ENCODE data around the gene UBP1. TPM values are rescaled to one million over a fixed set of nuclear protein-coding genes. Genes with fewer than 3 reads are reported as not detected.

Gene UBP1
- polyA plus RNA-seq, 1 of the 3 experiments (the other 2 are of a cell fraction), result 45.5 TPM

- Histone ChIP-seq H3K9ac (no peak overlapping the region), H3K27me3 (ENCODE audit: insufficient read depth) (no peaks in the 10 kb centered on the region), H3K79me2 (ENCODE audit: insufficient read depth) (peaks cover 27% of the 10 kb centered on the region), H2AFZ (ENCODE audit: low read depth) (no peak overlapping the region), H3K4me2 (no peak overlapping the region), H3F3A (replicated peaks; ENCODE audit: insufficient read depth) (peaks cover 50% of the 10 kb centered on the region), H3K27ac (ENCODE audit: low read depth in 2 of 2, low read length in 1 of 2) (peak overlapping the region; percentile 62 to 95), H3K9me3 (no peaks in the 10 kb centered on the region), H3K36me3 (replicated peaks in 1 of 2; ENCODE audit: control insufficient read depth in 1 of 2, insufficient read depth in 2 of 2, low read length in 1 of 2) (peaks cover 79 to 94% of the 10 kb centered on the region in 2 experiments), H3K4me1 (ENCODE audit: control insufficient read depth in 1 of 2, insufficient read depth in 2 of 2, low read depth in 1 of 2, low read length in 1 of 2) (peaks cover 10 to 34% of the 10 kb centered on the region in 2 experiments), H4K20me1 (ENCODE audit: insufficient read depth) (no peaks in the 10 kb centered on the region), H3K4me3 (ENCODE audit: low read depth in 2 of 2, low read length in 1 of 2) (no peak overlapping the region), H3K9me2 (no peaks in the 10 kb centered on the region)
- POLR2A ChIA-PET, result interaction anchor here (0.8 to 1.0 kb wide), 2 partner anchors 21 to 263 kb away, joined by 3 to 4 read pairs; no protein-coding TSS in a partner anchor
- peak; percentile 65 for DNase-seq
- 72% methylated on average over 1 of the region's 1 CpG for WGBS (ENCODE audit: low lambda C conversion rate)
- TF ChIP-seq EP300 (IDR thresholded peaks at IDR 0.05; ENCODE audit: borderline replicate concordance in 1 of 2, low read depth in 1 of 2, low read length in 1 of 2), result peak in 1 of 2 experiments; percentile 81; a peak in 2 of 4 replicates
- no peak for TF ChIP-seq JUND (IDR thresholded peaks at IDR 0.05)
- TF ChIP-seq CHD2 (IDR thresholded peaks at IDR 0.05; ENCODE audit: low read length, partially characterized antibody), result peak; percentile 81
- peak; percentile 52; the same call in 1 of the 2 replicates for TF ChIP-seq FOXJ3 (CRISPR knock-in tag; IDR thresholded peaks at IDR 0.05)
- TF ChIP-seq RFX5 (IDR thresholded peaks at IDR 0.05; ENCODE audit: low read length), result 0 out of 2 replicates have a peak, but pooled peaks have one; percentile 34
- TF ChIP-seq YY1 (IDR thresholded peaks at IDR 0.05; ENCODE audit: low read depth), result no peak
- TF ChIP-seq TCF12 (IDR thresholded peaks at IDR 0.05), result peak; percentile 55
- TF ChIP-seq RAD21 (IDR thresholded peaks at IDR 0.05; ENCODE audit: low read length), result no peak
- TF ChIP-seq FOSL2 (IDR thresholded peaks at IDR 0.05; ENCODE audit: borderline replicate concordance, low read depth), result no peak
- no peak for TF ChIP-seq EZH2phosphoT487 (IDR thresholded peaks at IDR 0.05; ENCODE audit: borderline replicate concordance, low read depth)
- TF ChIP-seq POLR2AphosphoS5 (IDR thresholded peaks at IDR 0.05; ENCODE audit: low read depth, low read length), result peak; percentile 28; the same call in 1 of the 2 replicates
- TF ChIP-seq RCOR1 (IDR thresholded peaks at IDR 0.05; ENCODE audit: low read length), result peak; percentile 99
- no peak for TF ChIP-seq TAF1 (IDR thresholded peaks at IDR 0.05; ENCODE audit: borderline replicate concordance, low read depth, low read length)
- TF ChIP-seq, protein P1, sequence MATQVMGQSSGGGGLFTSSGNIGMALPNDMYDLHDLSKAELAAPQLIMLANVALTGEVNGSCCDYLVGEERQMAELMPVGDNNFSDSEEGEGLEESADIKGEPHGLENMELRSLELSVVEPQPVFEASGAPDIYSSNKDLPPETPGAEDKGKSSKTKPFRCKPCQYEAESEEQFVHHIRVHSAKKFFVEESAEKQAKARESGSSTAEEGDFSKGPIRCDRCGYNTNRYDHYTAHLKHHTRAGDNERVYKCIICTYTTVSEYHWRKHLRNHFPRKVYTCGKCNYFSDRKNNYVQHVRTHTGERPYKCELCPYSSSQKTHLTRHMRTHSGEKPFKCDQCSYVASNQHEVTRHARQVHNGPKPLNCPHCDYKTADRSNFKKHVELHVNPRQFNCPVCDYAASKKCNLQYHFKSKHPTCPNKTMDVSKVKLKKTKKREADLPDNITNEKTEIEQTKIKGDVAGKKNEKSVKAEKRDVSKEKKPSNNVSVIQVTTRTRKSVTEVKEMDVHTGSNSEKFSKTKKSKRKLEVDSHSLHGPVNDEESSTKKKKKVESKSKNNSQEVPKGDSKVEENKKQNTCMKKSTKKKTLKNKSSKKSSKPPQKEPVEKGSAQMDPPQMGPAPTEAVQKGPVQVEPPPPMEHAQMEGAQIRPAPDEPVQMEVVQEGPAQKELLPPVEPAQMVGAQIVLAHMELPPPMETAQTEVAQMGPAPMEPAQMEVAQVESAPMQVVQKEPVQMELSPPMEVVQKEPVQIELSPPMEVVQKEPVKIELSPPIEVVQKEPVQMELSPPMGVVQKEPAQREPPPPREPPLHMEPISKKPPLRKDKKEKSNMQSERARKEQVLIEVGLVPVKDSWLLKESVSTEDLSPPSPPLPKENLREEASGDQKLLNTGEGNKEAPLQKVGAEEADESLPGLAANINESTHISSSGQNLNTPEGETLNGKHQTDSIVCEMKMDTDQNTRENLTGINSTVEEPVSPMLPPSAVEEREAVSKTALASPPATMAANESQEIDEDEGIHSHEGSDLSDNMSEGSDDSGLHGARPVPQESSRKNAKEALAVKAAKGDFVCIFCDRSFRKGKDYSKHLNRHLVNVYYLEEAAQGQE (IDR thresholded peaks at IDR 0.05; ENCODE audit: low read depth, low read length), result no peak
- TF ChIP-seq GATA2 (CRISPR knock-in tag; IDR thresholded peaks at IDR 0.05), result peak; percentile 94
- TF ChIP-seq, protein P2, sequence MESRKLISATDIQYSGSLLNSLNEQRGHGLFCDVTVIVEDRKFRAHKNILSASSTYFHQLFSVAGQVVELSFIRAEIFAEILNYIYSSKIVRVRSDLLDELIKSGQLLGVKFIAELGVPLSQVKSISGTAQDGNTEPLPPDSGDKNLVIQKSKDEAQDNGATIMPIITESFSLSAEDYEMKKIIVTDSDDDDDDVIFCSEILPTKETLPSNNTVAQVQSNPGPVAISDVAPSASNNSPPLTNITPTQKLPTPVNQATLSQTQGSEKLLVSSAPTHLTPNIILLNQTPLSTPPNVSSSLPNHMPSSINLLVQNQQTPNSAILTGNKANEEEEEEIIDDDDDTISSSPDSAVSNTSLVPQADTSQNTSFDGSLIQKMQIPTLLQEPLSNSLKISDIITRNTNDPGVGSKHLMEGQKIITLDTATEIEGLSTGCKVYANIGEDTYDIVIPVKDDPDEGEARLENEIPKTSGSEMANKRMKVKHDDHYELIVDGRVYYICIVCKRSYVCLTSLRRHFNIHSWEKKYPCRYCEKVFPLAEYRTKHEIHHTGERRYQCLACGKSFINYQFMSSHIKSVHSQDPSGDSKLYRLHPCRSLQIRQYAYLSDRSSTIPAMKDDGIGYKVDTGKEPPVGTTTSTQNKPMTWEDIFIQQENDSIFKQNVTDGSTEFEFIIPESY (IDR thresholded peaks at IDR 0.05; ENCODE audit: borderline replicate concordance, low read depth), result no peak
- CTCF ChIA-PET, result interaction anchor here (0.7 to 2.7 kb wide), 4 partner anchors 22 to 45 kb away, joined by 3 to 11 read pairs (median 5); no protein-coding TSS in a partner anchor
These were observed 45.7 kb downstream of the UBP1 start for GRCh38 chr3:33394403-33395054.
